Activated CD8-positive, alpha-beta T cell treated with anti-CD3 and anti-CD28 coated beads for 36 hours (primary cell): Measurements from ENCODE around the gene GYG2. TPM values are rescaled to one million over a fixed set of nuclear protein-coding genes. Genes with fewer than 3 reads are reported as not detected.
"Not testable (repeated sequence)": the region's sequence is repeated elsewhere in the genome, so short reads cannot be mapped to it uniquely, and the experiment has no call there.

Experiments used
- ATAC-seq: fragments of 200-7000 bp; cut with Tn5 transposase; one replicate; pipeline ENCODE4 v1.10.0; 2021; ENCODE audit warnings: mild to moderate bottlenecking, moderate library complexity
- CTCF ChIA-PET: fragments of 350-600 bp; sonication (Branson Sonifier 250); formaldehyde crosslinking; loops from one replicate; lab custom pipeline; 2021; ENCODE audit warnings: antibody characterized with exemption; lab: Charles Lee
- POLR2A ChIA-PET: fragments of 350-600 bp; sonication (Branson Sonifier 250); formaldehyde crosslinking; loops from one replicate; lab custom pipeline; 2021; ENCODE audit warnings: antibody characterized with exemption; lab: Charles Lee
- DNase-seq: peaks from one replicate; pipeline ENCODE4 v3.0.0-alpha.2; 2020
- H3K27ac Mint-ChIP-seq: one replicate; pipeline ENCODE4 v1.8.0; 2021; ENCODE audit warnings: mild to moderate bottlenecking, mixed read lengths
- H3K27me3 Mint-ChIP-seq: one replicate; pipeline ENCODE4 v1.8.0; 2021; ENCODE audit warnings: mixed read lengths
- H3K36me3 Mint-ChIP-seq: one replicate; pipeline ENCODE4 v1.8.0; 2021; ENCODE audit warnings: low read depth, mixed read lengths
- H3K4me1 Mint-ChIP-seq: one replicate; pipeline ENCODE4 v1.8.0; 2021; ENCODE audit warnings: low read depth, mixed read lengths
- H3K4me3 Mint-ChIP-seq: one replicate; pipeline ENCODE4 v1.8.0; 2021; ENCODE audit warnings: mild to moderate bottlenecking, moderate library complexity, mixed read lengths
- H3K9me3 Mint-ChIP-seq: one replicate; pipeline ENCODE4 v1.8.0; 2021; ENCODE audit warnings: mixed read lengths
- intact Hi-C: fragments of 100-400 bp; cut with micrococcal nuclease; formaldehyde crosslinking; loops from one replicate; pipeline ENCODE4 v1.10.0; 2022
- total RNA-seq, 2 experiments: library from RNA; stranded (reverse); gene quantifications; one replicate each; pipeline ENCODE4 v1.2.3, GENCODE V29; 2021
- TF ChIP-seq, protein P1 (sequence below): fragments of 200-600 bp; IDR thresholded peaks from one replicate; pipeline ENCODE4 v1.8.0; 2022; ENCODE audit warnings: antibody characterized with exemption, mild to moderate bottlenecking

The GYG2 gene
- total RNA-seq, result not detected

DNA sequence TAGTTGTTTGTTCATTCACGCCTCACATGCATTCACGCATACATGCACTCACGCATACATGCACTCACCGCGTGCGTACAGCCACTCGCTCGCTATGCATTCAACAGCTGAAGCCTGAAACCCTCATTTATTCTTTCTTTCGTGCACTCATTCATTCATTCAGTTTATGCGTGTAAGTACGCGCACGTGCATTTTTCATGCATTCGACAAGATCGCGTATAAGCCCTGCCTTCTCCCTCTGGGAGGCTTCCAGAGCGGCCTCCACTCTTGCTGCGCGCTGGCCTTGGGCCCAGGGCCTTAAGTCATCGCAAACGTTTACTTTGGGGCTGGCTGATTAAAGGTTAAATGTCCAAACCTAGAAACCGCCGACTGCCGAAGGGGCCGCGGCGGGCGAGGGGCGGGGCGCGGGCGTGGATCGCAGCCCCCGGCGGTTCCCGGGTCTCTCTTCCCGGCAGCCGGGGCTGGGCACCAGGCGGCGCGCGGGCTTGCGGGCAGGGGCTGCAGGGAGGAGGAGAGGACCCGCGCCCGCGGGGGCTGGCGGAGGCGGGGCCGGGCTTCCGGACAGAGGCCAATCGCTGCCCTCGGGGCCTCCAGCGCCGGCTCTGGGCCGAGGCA, at the start of gene GYG2:
GYG2 (plus strand) TSS at position 587 of the 615 bp plus-strand sequence. CDS start 1,259 bp downstream, outside the sequence.
- CTCF ChIA-PET, result no interaction called here

DNA sequence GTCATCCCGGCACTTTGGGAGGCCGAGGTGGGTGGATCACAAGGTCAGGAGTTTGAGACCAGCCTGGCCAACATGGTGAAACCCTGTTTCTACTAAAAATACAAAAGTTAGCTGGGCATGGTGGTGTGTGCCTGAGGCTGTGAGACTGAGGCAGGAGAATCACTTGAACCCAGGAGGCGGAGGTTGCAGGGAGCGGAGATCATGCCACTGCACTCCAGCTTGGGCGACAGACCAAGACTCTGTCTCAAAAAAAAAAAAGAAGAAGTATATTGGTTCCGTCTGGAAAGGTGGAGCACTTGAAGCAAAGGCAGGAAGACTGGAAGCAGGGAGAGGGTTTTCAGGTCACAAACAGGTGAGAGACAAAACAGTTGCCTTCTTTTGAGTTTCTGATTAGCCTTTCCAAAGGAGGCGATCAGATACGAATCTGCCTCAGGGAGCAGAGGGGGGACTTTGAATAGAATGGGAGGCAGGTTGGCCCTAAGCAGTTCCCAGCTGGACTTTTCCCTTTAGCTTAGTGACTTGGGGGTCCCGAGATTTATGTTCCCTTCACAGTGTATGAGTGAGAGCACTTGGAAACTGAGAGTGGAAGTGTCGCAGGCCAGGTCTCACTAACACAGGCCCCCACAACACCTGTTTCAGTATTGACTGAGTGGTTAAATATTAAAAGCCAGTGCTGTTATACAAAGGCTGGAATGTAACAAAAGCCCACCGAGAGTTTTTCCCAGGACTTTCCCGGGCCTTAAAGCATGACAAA, 48.1 kb upstream of the GYG2 start:
- CTCF ChIA-PET, H3K27me3 Mint-ChIP-seq, H3K4me3 Mint-ChIP-seq, H3K9me3 Mint-ChIP-seq, intact Hi-C loops, DNase-seq, H3K4me1 Mint-ChIP-seq, POLR2A ChIA-PET, ATAC-seq, H3K36me3 Mint-ChIP-seq, H3K27ac Mint-ChIP-seq: not testable (repeated sequence)

More for the DNA sequence above, at the start of gene GYG2:
- DNase-seq, result no peak
- no peaks in the 10 kb centered on the region for H3K36me3 Mint-ChIP-seq
- no peaks in the 10 kb centered on the region for H3K4me1 Mint-ChIP-seq
- POLR2A ChIA-PET, result no interaction called here
- H3K27me3 Mint-ChIP-seq, result peaks cover 6% of the 10 kb centered on the region
- intact Hi-C loops, result no loop called here
- H3K27ac Mint-ChIP-seq, result no peak within 1 kb of the TSS
- H3K4me3 Mint-ChIP-seq, result no peak within 1 kb of the TSS
- TF ChIP-seq, protein P1, sequence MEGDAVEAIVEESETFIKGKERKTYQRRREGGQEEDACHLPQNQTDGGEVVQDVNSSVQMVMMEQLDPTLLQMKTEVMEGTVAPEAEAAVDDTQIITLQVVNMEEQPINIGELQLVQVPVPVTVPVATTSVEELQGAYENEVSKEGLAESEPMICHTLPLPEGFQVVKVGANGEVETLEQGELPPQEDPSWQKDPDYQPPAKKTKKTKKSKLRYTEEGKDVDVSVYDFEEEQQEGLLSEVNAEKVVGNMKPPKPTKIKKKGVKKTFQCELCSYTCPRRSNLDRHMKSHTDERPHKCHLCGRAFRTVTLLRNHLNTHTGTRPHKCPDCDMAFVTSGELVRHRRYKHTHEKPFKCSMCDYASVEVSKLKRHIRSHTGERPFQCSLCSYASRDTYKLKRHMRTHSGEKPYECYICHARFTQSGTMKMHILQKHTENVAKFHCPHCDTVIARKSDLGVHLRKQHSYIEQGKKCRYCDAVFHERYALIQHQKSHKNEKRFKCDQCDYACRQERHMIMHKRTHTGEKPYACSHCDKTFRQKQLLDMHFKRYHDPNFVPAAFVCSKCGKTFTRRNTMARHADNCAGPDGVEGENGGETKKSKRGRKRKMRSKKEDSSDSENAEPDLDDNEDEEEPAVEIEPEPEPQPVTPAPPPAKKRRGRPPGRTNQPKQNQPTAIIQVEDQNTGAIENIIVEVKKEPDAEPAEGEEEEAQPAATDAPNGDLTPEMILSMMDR, result no peak
- H3K9me3 Mint-ChIP-seq, result no peaks in the 10 kb centered on the region
- ATAC-seq, result no peak

DNA sequence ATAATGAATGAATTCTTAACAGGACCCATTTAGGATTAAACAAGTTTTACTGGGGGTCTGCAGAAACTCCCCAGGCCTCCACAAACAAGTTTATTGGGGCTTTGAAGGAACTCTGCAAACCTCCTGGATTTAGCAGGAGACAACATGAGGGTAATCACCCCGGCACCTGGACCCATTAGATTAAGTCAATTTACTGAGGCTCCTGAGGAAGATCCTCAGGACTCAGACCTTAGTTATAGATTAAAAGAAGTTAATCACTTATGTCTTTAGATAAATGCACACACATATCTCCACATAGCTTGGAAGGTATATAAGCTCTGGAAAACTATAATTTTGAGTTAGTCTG, 47.5 kb upstream of the GYG2 start:
- CTCF ChIA-PET, result no interaction called here
- no peak for ATAC-seq
- no peak for DNase-seq
- Mint-ChIP-seq H3K27ac (no peak overlapping the region), H3K27me3 (peaks cover 2% of the 10 kb centered on the region), H3K4me1 (peaks cover 9% of the 10 kb centered on the region), H3K4me3 (no peak overlapping the region), H3K9me3 (no peaks in the 10 kb centered on the region), H3K36me3 (no peaks in the 10 kb centered on the region)
- POLR2A ChIA-PET, result no interaction called here
- TF ChIP-seq, protein P1, result no peak
- intact Hi-C loops, result no loop called here

DNA sequence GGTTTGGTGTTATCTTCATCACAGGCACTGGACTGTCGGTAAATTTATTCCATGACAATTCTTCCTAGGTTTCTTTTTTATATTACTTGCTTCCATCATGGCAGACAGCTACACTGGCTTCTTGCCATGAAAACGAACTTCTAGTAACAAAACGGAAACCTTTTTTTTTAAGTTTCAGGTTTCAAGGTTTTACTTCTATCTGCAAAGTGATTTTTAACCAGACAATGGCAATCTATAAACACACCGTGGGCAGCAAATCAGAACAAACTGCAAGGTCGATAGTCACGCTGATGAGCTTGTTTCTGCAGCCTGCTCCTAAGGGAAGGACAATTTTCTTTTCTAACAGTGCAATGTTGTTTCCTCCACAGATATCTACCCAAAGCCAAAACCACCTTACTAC, 47.0 kb upstream of the GYG2 start:
- no peak for DNase-seq
- CTCF ChIA-PET, result no interaction called here
- TF ChIP-seq, protein P1, result no peak
- no peak overlapping the region for H3K4me3 Mint-ChIP-seq
- H3K27me3 Mint-ChIP-seq, result peaks cover 2% of the 10 kb centered on the region
- intact Hi-C loops, result no loop called here
- POLR2A ChIA-PET, result no interaction called here
- ATAC-seq, result no peak
- no peaks in the 10 kb centered on the region for H3K9me3 Mint-ChIP-seq
- H3K4me1 Mint-ChIP-seq, result peaks cover 9% of the 10 kb centered on the region
- H3K27ac Mint-ChIP-seq, result no peak overlapping the region
- H3K36me3 Mint-ChIP-seq, result no peaks in the 10 kb centered on the region

DNA sequence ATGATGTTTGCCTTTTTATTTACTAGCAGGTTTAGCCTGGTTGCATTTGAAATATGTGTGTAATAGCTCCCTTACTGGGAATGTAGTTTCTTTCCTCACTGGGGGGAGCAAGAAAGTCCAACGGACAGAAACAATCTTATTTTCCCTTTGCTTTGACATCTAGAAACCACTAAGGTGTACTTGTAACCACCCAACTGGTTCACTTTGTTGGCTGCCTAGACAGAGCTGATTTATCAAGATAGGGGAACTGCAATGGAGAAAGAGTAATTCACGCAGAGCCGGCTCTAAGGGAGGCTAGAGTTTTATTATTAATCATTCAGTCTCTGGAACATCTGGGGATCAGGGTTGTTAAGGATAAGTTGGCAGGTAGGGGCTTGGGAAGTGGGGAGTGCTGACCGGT, 46.6 kb upstream of the GYG2 start:
- POLR2A ChIA-PET, result no interaction called here
- Mint-ChIP-seq H3K27ac (no peak overlapping the region), H3K36me3 (no peaks in the 10 kb centered on the region), H3K27me3 (peaks cover 2% of the 10 kb centered on the region), H3K4me1 (peaks cover 9% of the 10 kb centered on the region), H3K4me3 (no peak overlapping the region), H3K9me3 (no peaks in the 10 kb centered on the region)
- CTCF ChIA-PET, result no interaction called here
- TF ChIP-seq, protein P1, result no peak
- intact Hi-C loops, result no loop called here
- DNase-seq (no peak), ATAC-seq (no peak)
